Glutamatergic neuron (in vitro differentiated cells): ENCODE data around the gene ZMAT3. TPM values are rescaled to one million over a fixed set of nuclear protein-coding genes. Genes with fewer than 3 reads are reported as not detected.
"Not testable (repeated sequence)": the region's sequence is repeated elsewhere in the genome, so short reads cannot be mapped to it uniquely, and the experiment has no call there.

Experiments used
- DNase-seq: peaks from one replicate; pipeline ENCODE4 v3.0.0; 2022
- H3K27ac Mint-ChIP-seq: one replicate; pipeline ENCODE4 v1.8.0; 2020; ENCODE audit warnings: mild to moderate bottlenecking, mixed read lengths, inconsistent platforms; ENCODE audit not compliant: unreplicated experiment
- H3K27me3 Mint-ChIP-seq: one replicate; pipeline ENCODE4 v1.8.0; 2020; ENCODE audit warnings: mild to moderate bottlenecking, moderate library complexity, mixed read lengths, inconsistent platforms; ENCODE audit not compliant: unreplicated experiment
- H3K36me3 Mint-ChIP-seq: one replicate; pipeline ENCODE4 v1.8.0; 2020; ENCODE audit warnings: mild to moderate bottlenecking, mixed read lengths, inconsistent platforms; ENCODE audit not compliant: unreplicated experiment
- H3K4me1 Mint-ChIP-seq: one replicate; pipeline ENCODE4 v1.8.0; 2020; ENCODE audit warnings: mild to moderate bottlenecking, low read depth, mixed read lengths, inconsistent platforms; ENCODE audit not compliant: unreplicated experiment
- H3K4me3 Mint-ChIP-seq: one replicate; pipeline ENCODE4 v1.8.0; 2020; ENCODE audit warnings: mild to moderate bottlenecking, mixed read lengths, inconsistent platforms; ENCODE audit not compliant: unreplicated experiment
- H3K9me3 Mint-ChIP-seq: one replicate; pipeline ENCODE4 v1.8.0; 2020; ENCODE audit warnings: mild to moderate bottlenecking, moderate library complexity, mixed read lengths, inconsistent platforms; ENCODE audit not compliant: unreplicated experiment
- CTCF ChIP-seq: fragments of 200-600 bp; sonication (generic); IDR thresholded peaks from one replicate; pipeline ENCODE4 v1.5.0; 2021; ENCODE audit not compliant: partially characterized antibody, unreplicated experiment
- total RNA-seq: library from RNA; stranded (reverse); fragmentation: NEBNext Ultra II Directional; extraction: Animal tissue kit (Norgen Biotek cat#: 25700); gene quantifications from one replicate; pipeline ENCODE4 v1.2.1, GENCODE V29; 2021; ENCODE audit not compliant: unreplicated experiment

ZMAT3 gene
- total RNA-seq, 1 donor from 2014 or later: 14.0 TPM

GRCh38 chr3:179038216-179038898 is 33.3 kb downstream of the ZMAT3 start:
- Mint-ChIP-seq H3K27ac (no peak overlapping the region), H3K9me3 (peaks cover 4% of the 10 kb centered on the region), H3K4me3 (no peak overlapping the region), H3K27me3 (no peaks in the 10 kb centered on the region), H3K4me1 (no peaks in the 10 kb centered on the region), H3K36me3 (peaks cover 24% of the 10 kb centered on the region)
- DNase-seq: no peak
- TF ChIP-seq CTCF: no peak

GRCh38 chr3:179037351-179037750 is 34.3 kb downstream of the ZMAT3 start:
- DNase-seq: no peak
- H3K27me3 Mint-ChIP-seq: no peaks in the 10 kb centered on the region
- H3K27ac Mint-ChIP-seq: no peak overlapping the region
- peaks cover 19% of the 10 kb centered on the region for H3K36me3 Mint-ChIP-seq
- no peak overlapping the region for H3K4me3 Mint-ChIP-seq
- no peaks in the 10 kb centered on the region for H3K4me1 Mint-ChIP-seq
- peaks cover 4% of the 10 kb centered on the region for H3K9me3 Mint-ChIP-seq
- no peak for TF ChIP-seq CTCF

- peaks cover 4% of the 10 kb centered on the region for H3K9me3 Mint-ChIP-seq
- no peaks in the 10 kb centered on the region for H3K27me3 Mint-ChIP-seq
- DNase-seq: no peak
- no peak overlapping the region for H3K4me3 Mint-ChIP-seq
- peaks cover 19% of the 10 kb centered on the region for H3K36me3 Mint-ChIP-seq
- no peaks in the 10 kb centered on the region for H3K4me1 Mint-ChIP-seq
- no peak for TF ChIP-seq CTCF
- H3K27ac Mint-ChIP-seq: no peak overlapping the region
Measured at GRCh38 chr3:179036626-179037300, 34.8 kb downstream of the ZMAT3 start.

GRCh38 chr3:179036226-179036625 is 35.4 kb downstream of the ZMAT3 start:
- H3K27ac Mint-ChIP-seq: no peak overlapping the region
- peaks cover 6% of the 10 kb centered on the region for H3K9me3 Mint-ChIP-seq
- no peaks in the 10 kb centered on the region for H3K27me3 Mint-ChIP-seq
- no peak for DNase-seq
- peaks cover 16% of the 10 kb centered on the region for H3K36me3 Mint-ChIP-seq
- no peak for TF ChIP-seq CTCF
- H3K4me3 Mint-ChIP-seq: no peak overlapping the region
- H3K4me1 Mint-ChIP-seq: no peaks in the 10 kb centered on the region

GRCh38 chr3:179035232-179035631 is 36.4 kb downstream of the ZMAT3 start:
- Mint-ChIP-seq H3K9me3 (peaks cover 7% of the 10 kb centered on the region), H3K27ac (no peak overlapping the region), H3K4me3 (no peak overlapping the region), H3K4me1 (no peaks in the 10 kb centered on the region), H3K27me3 (no peaks in the 10 kb centered on the region), H3K36me3 (peaks cover 14% of the 10 kb centered on the region)
- DNase-seq: no peak
- TF ChIP-seq CTCF: no peak

GRCh38 chr3:179033304-179033657 is 38.3 kb downstream of the ZMAT3 start:
- H3K27ac Mint-ChIP-seq, DNase-seq, H3K4me3 Mint-ChIP-seq, H3K27me3 Mint-ChIP-seq, H3K9me3 Mint-ChIP-seq, H3K4me1 Mint-ChIP-seq, H3K36me3 Mint-ChIP-seq: not testable (repeated sequence)

- not testable (repeated sequence) for H3K4me3 Mint-ChIP-seq, H3K9me3 Mint-ChIP-seq, H3K27me3 Mint-ChIP-seq, DNase-seq, H3K27ac Mint-ChIP-seq, H3K4me1 Mint-ChIP-seq, H3K36me3 Mint-ChIP-seq
Measured at GRCh38 chr3:179032454-179033303, 38.9 kb downstream of the ZMAT3 start.
